ENCODE data around the gene ZNF275.
"Not testable (repeated sequence)": the region's sequence is repeated elsewhere in the genome, so short reads cannot be mapped to it uniquely, and the experiment has no call there.

Gene ZNF275

DNA sequence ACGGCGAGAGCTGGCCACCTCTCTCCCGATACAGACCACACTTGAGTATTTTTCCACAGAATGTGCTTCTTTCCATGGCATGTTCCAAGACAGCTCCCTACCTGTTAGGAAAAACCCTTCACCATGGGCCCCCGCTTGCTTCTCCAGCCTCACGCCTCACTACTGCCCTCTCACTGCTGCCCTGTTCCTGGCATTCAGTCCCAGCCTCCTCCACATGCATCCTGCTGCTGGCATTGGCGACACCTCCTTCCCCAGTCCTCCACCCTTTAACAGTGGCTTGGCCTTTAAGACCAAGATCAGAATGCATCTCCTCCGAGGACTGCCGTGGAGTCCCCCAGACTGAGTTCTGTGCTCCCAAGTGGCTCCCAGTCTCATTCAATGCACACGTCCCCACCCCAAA, 23.1 kb upstream of the ZNF275 start:
- no peak overlapping the region for H3K4me3 Mint-ChIP-seq
- H3K27me3 Mint-ChIP-seq, result no peaks in the 10 kb centered on the region
- H3K36me3 Mint-ChIP-seq, result no peaks in the 10 kb centered on the region
- no peak overlapping the region for H3K27ac Mint-ChIP-seq
- no peaks in the 10 kb centered on the region for H3K4me1 Mint-ChIP-seq
- H3K9me3 Mint-ChIP-seq, result no peaks in the 10 kb centered on the region

DNA sequence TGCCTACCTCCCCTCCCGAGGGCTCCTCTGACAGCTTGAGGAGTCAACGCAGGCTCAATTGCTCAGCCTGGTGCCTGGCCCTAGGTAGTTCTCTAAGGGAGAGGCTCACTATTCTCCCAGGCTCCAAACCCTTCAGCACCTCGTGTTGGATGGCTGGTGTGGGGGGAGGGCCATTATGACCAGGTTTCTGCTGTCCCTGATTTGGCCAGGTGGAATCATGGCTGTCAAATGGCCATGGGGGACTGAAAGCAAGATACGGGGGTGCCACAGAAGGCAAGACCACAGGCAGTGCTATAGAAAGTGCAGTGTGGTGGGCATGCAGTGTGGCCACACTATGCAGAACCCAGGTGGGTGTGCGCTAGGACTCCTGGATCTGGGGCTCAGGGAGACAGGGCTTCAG, 21.9 kb upstream of the ZNF275 start:
- Mint-ChIP-seq H3K9me3 (no peaks in the 10 kb centered on the region), H3K27me3 (no peaks in the 10 kb centered on the region), H3K36me3 (no peaks in the 10 kb centered on the region), H3K4me1 (no peaks in the 10 kb centered on the region), H3K27ac (no peak overlapping the region), H3K4me3 (no peak overlapping the region)

DNA sequence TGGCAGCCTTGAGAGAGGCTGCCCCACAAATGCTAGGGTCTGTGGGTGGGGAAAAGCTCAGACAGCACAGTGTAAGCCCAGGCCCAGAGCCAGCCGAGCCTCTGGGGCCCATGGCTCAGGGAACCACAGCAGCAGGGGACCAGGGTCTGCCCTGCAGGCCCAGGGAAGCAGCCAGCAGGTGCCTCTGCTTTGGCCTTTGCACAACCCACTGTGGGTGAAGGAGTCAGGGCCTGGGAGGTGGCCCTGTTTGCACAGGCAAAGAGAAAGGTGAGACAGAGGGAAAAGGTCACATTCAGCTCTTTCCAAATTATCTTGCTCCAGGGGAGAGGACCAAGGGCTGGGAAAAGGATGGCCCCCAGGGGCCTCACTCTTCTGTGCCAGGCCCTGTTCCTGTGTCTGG, 21.1 kb upstream of the ZNF275 start:
- Mint-ChIP-seq H3K9me3 (no peaks in the 10 kb centered on the region), H3K27ac (no peak overlapping the region), H3K4me3 (no peak overlapping the region), H3K4me1 (no peaks in the 10 kb centered on the region), H3K36me3 (no peaks in the 10 kb centered on the region), H3K27me3 (no peaks in the 10 kb centered on the region)

DNA sequence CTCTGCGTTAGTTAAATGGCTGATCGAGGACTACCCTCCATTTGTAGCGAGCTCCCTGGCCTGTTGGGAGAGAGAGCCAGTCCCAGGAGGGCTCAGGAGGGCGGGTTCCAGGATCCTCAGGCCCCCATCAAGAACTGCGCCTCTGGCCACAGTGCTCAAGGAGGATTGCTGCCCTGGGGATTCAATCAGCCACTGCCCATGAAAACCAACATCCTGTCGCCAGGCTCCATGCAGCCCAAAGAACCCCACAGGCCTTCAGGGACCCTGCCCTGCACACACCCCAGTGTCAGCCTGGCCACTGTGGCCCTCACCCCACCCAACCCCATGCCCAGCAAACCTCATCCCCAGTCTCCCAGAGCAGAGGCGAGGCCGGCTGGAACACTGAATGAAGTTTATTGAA, 16.6 kb upstream of the ZNF275 start:
- no peak overlapping the region for H3K4me3 Mint-ChIP-seq
- no peaks in the 10 kb centered on the region for H3K9me3 Mint-ChIP-seq
- H3K4me1 Mint-ChIP-seq, result no peaks in the 10 kb centered on the region
- no peaks in the 10 kb centered on the region for H3K27me3 Mint-ChIP-seq
- H3K36me3 Mint-ChIP-seq, result no peaks in the 10 kb centered on the region
- H3K27ac Mint-ChIP-seq, result no peak overlapping the region

DNA sequence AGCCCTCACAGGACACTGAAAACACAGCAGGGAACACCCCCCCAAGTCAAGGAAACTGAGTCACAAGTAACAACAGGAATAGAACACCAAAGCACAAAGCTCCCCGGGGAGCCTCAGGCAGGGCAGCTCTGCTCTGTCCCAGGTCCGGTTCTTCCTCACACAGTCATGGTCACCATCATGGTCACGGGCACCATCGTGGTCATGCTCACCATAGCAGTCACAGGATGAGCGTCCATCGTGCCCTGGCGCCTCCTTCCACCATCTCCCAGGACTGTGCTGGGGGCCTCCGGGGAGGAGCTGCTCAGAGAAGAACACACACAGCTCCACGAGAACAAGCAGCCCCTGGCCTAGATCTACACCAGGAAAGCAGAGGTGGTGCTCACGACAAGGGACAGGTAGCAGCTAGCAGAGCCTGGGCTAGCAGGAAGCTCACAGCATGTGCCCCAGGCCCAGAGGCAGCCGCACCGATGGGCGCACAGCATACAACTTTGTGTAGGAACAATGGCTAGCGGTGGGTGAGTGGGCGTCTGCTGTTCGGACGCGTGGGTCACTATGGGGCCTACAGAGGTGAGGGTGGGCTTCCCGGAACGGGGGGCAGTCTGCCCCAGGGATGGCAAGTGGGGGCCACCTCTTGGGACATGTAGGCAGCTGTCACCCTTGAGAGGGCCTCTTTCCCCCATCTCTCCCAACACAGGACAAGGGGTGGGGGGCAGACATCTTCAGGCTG, 15.8 kb upstream of the ZNF275 start:
- Mint-ChIP-seq H3K27me3 (no peaks in the 10 kb centered on the region), H3K36me3 (no peaks in the 10 kb centered on the region), H3K27ac (no peak overlapping the region), H3K9me3 (no peaks in the 10 kb centered on the region), H3K4me1 (no peaks in the 10 kb centered on the region), H3K4me3 (no peak overlapping the region)

GRCh38 chrX:153318811-153319210, 15.1 kb upstream of the ZNF275 start:
- no peak overlapping the region for H3K27ac Mint-ChIP-seq
- H3K4me1 Mint-ChIP-seq, result peaks cover 2% of the 10 kb centered on the region
- no peaks in the 10 kb centered on the region for H3K9me3 Mint-ChIP-seq
- H3K27me3 Mint-ChIP-seq, result no peaks in the 10 kb centered on the region
- no peak overlapping the region for H3K4me3 Mint-ChIP-seq
- no peaks in the 10 kb centered on the region for H3K36me3 Mint-ChIP-seq

GRCh38 chrX:153319295-153320046, 14.5 kb upstream of the ZNF275 start:
- Mint-ChIP-seq H3K4me1 (peaks cover 8% of the 10 kb centered on the region), H3K9me3 (no peaks in the 10 kb centered on the region), H3K27me3 (no peaks in the 10 kb centered on the region), H3K4me3 (no peak overlapping the region), H3K27ac (no peak overlapping the region), H3K36me3 (no peaks in the 10 kb centered on the region)

GRCh38 chrX:153320047-153320443, 13.9 kb upstream of the ZNF275 start:
- H3K27ac Mint-ChIP-seq, H3K9me3 Mint-ChIP-seq, H3K4me3 Mint-ChIP-seq, H3K27me3 Mint-ChIP-seq, H3K36me3 Mint-ChIP-seq: not testable (repeated sequence)
- H3K4me1 Mint-ChIP-seq, result peaks cover 12% of the 10 kb centered on the region

DNA sequence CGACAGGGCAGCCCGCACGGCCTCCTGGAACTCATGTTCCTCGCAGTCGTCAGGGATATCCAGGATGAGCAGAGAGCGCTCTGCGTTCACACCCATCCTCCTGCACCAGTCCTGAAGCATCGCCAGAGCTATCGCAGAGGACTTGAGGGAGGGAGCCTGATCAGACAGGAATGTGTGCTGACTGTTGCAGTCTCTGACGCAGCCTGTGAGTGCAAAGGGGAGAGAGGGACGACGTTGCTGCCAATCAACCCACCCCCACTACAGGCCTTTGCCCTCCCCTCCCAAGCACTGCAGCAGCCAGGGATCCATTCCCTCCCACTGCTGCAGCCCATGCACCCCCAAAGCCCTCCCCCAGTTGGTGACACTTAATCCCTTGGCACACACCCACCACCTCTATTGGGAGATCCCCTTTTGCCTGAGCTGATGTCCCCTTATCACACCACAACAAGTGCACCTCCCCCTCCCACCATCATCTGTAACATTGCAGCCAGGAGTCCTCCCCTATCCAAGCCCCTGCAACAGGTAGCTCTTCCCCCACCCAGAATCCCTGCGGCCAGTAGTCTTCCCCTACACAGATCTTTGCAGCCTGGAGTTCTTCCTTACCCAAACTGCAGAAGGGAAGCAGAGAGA, 13.3 kb upstream of the ZNF275 start:
- Mint-ChIP-seq H3K9me3 (no peaks in the 10 kb centered on the region), H3K4me3 (no peak overlapping the region), H3K27ac (no peak overlapping the region), H3K36me3 (no peaks in the 10 kb centered on the region), H3K27me3 (no peaks in the 10 kb centered on the region), H3K4me1 (peaks cover 12% of the 10 kb centered on the region)

DNA sequence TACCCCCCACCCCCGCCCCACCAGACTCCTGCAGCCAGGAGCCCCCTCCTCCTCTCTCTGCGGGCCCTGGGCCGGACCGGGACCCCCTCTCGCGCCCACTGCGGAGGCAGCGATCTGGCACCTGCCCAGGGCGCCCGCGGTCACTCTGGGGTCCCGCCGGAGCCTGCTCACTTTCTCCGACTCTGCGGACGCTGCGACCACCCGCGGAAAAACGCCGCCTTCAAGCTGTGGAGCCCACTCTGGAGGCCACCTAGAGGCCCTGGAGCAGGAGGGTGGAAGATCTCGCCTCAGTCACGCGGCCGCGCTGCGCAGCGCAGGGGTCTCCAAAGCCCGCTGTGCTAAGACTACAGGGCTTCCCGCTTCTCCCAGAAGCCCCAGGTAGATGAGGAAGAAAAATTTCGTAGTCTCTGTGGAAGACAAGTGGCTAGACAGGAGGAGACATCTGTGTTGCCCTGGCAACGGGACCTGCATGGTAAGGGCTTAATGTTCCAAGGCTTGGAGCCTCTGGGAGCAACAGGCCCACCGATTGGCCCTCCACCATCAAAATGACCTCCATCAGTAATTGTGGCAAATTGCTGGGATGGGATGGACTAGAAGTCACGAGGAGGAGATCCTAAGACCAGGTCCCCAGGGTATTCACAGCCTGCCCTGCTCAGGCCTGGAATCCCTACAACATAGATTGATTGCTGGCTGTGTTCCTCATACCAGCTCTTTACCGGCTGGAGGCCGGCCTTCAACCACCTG, 12.4 kb upstream of the ZNF275 start, which contains the start of gene PNMA6F:
PNMA6F (minus strand) TSS at position 387 of the 744 bp plus-strand sequence. CDS start 1,093 bp downstream, outside the sequence.
- Mint-ChIP-seq H3K27ac (no peak within 1 kb of the TSS), H3K27me3 (no peaks in the 10 kb centered on the region), H3K9me3 (no peaks in the 10 kb centered on the region), H3K36me3 (no peaks in the 10 kb centered on the region), H3K4me3 (no peak within 1 kb of the TSS), H3K4me1 (peaks cover 12% of the 10 kb centered on the region)

DNA sequence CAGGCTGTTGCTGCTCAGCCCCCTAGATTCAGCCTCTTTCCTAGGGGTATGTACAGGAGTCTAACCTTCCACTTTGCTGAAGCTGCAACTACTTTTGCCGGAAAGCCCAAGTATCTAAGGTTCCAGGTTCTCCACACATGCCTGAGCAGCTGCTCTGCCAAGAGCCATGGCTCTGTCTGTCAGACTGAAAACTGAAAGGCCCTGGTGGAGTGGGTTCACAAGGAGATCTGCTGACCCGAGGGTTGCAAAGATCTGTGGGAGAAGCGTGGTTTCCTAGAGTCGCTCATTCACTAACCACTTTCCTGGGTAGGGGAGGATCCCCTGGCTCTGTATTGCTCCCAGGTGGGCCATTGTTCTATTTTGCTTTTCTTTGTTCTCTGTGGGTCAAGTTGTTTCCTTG, 6.4 kb upstream of the ZNF275 start:
- Mint-ChIP-seq H3K27me3 (no peaks in the 10 kb centered on the region), H3K36me3 (no peaks in the 10 kb centered on the region), H3K4me3 (no peak overlapping the region), H3K27ac (no peak overlapping the region), H3K4me1 (peaks cover 12% of the 10 kb centered on the region), H3K9me3 (no peaks in the 10 kb centered on the region)

GRCh38 chrX:153333266-153333665, 687 bp upstream of the ZNF275 start:
- H3K4me1 Mint-ChIP-seq, result peaks cover 33% of the 10 kb centered on the region
- H3K27ac Mint-ChIP-seq, result peak overlapping the region; percentile 47
- H3K9me3 Mint-ChIP-seq, result no peaks in the 10 kb centered on the region
- H3K4me3 Mint-ChIP-seq, result peak overlapping the region; percentile 88
- peaks cover 4% of the 10 kb centered on the region for H3K36me3 Mint-ChIP-seq
- H3K27me3 Mint-ChIP-seq, result no peaks in the 10 kb centered on the region

- H3K36me3 Mint-ChIP-seq, result peaks cover 10% of the 10 kb centered on the region
- H3K27me3 Mint-ChIP-seq, result no peaks in the 10 kb centered on the region
- peak overlapping the region; percentile 55 for H3K27ac Mint-ChIP-seq
- peak overlapping the region; percentile 82 for H3K4me3 Mint-ChIP-seq
- H3K9me3 Mint-ChIP-seq, result no peaks in the 10 kb centered on the region
- peaks cover 44% of the 10 kb centered on the region for H3K4me1 Mint-ChIP-seq
These were observed 822 bp downstream of the ZNF275 start for GRCh38 chrX:153334654-153335295.

GRCh38 chrX:153336121-153336894, 2.4 kb downstream of the ZNF275 start:
- Mint-ChIP-seq H3K27ac (peak overlapping the region; percentile 65), H3K27me3 (no peaks in the 10 kb centered on the region)

More at GRCh38 chrX:153336121-153336894, 2.4 kb downstream of the ZNF275 start:
- H3K4me3 Mint-ChIP-seq, result peak overlapping the region; percentile 82
- peaks cover 58% of the 10 kb centered on the region for H3K4me1 Mint-ChIP-seq
- peaks cover 19% of the 10 kb centered on the region for H3K36me3 Mint-ChIP-seq
- peaks cover 5% of the 10 kb centered on the region for H3K9me3 Mint-ChIP-seq
